ENCODE results near the gene TRMT6. TPM values are rescaled to one million over a fixed set of nuclear protein-coding genes. Genes with fewer than 3 reads are reported as not detected.

The TRMT6 gene
- total and polyA plus RNA-seq, 2 experiments from 2014 or later, result 9.0 to 14.2 TPM

GRCh38 chr20:5973971-5974370, 23.6 kb upstream of the TRMT6 start:
- peaks cover 22% of the 10 kb centered on the region for H3K4me1 ChIP-seq (ENCODE audit: insufficient read depth)
- H3K27me3 ChIP-seq, result no peaks in the 10 kb centered on the region
- no peak for TF ChIP-seq CTCF (IDR thresholded peaks at IDR 0.05; ENCODE audit: poor library complexity)
- TF ChIP-seq EZH2phosphoT487 (IDR thresholded peaks at IDR 0.05; ENCODE audit: low read depth, severe bottlenecking, unreplicated experiment), result no peak
- no peak for TF ChIP-seq EZH2 (IDR thresholded peaks at IDR 0.05; ENCODE audit: borderline replicate concordance)
- WGBS (ENCODE audit: low lambda C conversion rate, missing lambda C conversion rate), result 94% methylated on average over 4 of the region's 4 CpGs
- H3K79me2 ChIP-seq, result no peaks in the 10 kb centered on the region
- no peaks in the 10 kb centered on the region for H4K20me1 ChIP-seq (ENCODE audit: insufficient read depth, poor library complexity, severe bottlenecking)
- no peak for DNase-seq (ENCODE audit: low spot score)
- no peak overlapping the region for H2AFZ ChIP-seq
- H3K4me3 ChIP-seq, result no peak overlapping the region
- H3K4me2 ChIP-seq, result no peak overlapping the region
- H3K36me3 ChIP-seq (replicated peaks; ENCODE audit: insufficient read depth, low read depth), result no peaks in the 10 kb centered on the region
- H3K9me2 ChIP-seq (replicated peaks; ENCODE audit: insufficient read depth), result no peaks in the 10 kb centered on the region
- peak overlapping the region; percentile 94 for H3K27ac ChIP-seq
- H3K9me3 ChIP-seq (ENCODE audit: low read depth), result no peaks in the 10 kb centered on the region

GRCh38 chr20:5973172-5973571, 22.8 kb upstream of the TRMT6 start:
- peak overlapping the region; percentile 94 for H3K27ac ChIP-seq
- no peaks in the 10 kb centered on the region for H3K9me3 ChIP-seq (ENCODE audit: low read depth)
- H3K4me3 ChIP-seq, result no peak overlapping the region
- H3K4me2 ChIP-seq, result no peak overlapping the region
- H3K9me2 ChIP-seq (replicated peaks; ENCODE audit: insufficient read depth), result no peaks in the 10 kb centered on the region
- TF ChIP-seq EZH2phosphoT487 (IDR thresholded peaks at IDR 0.05; ENCODE audit: low read depth, severe bottlenecking, unreplicated experiment), result no peak
- no peak for TF ChIP-seq EZH2 (IDR thresholded peaks at IDR 0.05; ENCODE audit: borderline replicate concordance)
- no peak for TF ChIP-seq CTCF (IDR thresholded peaks at IDR 0.05; ENCODE audit: poor library complexity)
- peaks cover 22% of the 10 kb centered on the region for H3K4me1 ChIP-seq (ENCODE audit: insufficient read depth)
- no peak overlapping the region for H2AFZ ChIP-seq
- peak; percentile 38 for DNase-seq (ENCODE audit: low spot score)
- H3K36me3 ChIP-seq (replicated peaks; ENCODE audit: insufficient read depth, low read depth), result no peaks in the 10 kb centered on the region
- no peaks in the 10 kb centered on the region for H4K20me1 ChIP-seq (ENCODE audit: insufficient read depth, poor library complexity, severe bottlenecking)
- WGBS (ENCODE audit: low lambda C conversion rate, missing lambda C conversion rate), result 89% methylated on average over 2 of the region's 2 CpGs
- H3K79me2 ChIP-seq, result no peaks in the 10 kb centered on the region
- no peaks in the 10 kb centered on the region for H3K27me3 ChIP-seq

GRCh38 chr20:5971203-5971602, 20.9 kb upstream of the TRMT6 start:
- no peaks in the 10 kb centered on the region for H3K27me3 ChIP-seq
- no peaks in the 10 kb centered on the region for H3K9me3 ChIP-seq (ENCODE audit: low read depth)
- no peaks in the 10 kb centered on the region for H4K20me1 ChIP-seq (ENCODE audit: insufficient read depth, poor library complexity, severe bottlenecking)
- H3K4me3 ChIP-seq, result no peak overlapping the region
- no peak overlapping the region for H3K27ac ChIP-seq
- no peaks in the 10 kb centered on the region for H3K79me2 ChIP-seq
- H3K4me1 ChIP-seq (ENCODE audit: insufficient read depth), result peaks cover 17% of the 10 kb centered on the region
- no peaks in the 10 kb centered on the region for H3K36me3 ChIP-seq (replicated peaks; ENCODE audit: insufficient read depth, low read depth)
- H3K4me2 ChIP-seq, result no peak overlapping the region
- no peaks in the 10 kb centered on the region for H3K9me2 ChIP-seq (replicated peaks; ENCODE audit: insufficient read depth)
- TF ChIP-seq EZH2 (IDR thresholded peaks at IDR 0.05; ENCODE audit: borderline replicate concordance), result no peak
- no peak for TF ChIP-seq EZH2phosphoT487 (IDR thresholded peaks at IDR 0.05; ENCODE audit: low read depth, severe bottlenecking, unreplicated experiment)
- no peak for TF ChIP-seq CTCF (IDR thresholded peaks at IDR 0.05; ENCODE audit: poor library complexity)
- no peak for DNase-seq (ENCODE audit: low spot score)
- H2AFZ ChIP-seq, result no peak overlapping the region

GRCh38 chr20:5970381-5970780, 20.0 kb upstream of the TRMT6 start:
- 93% methylated on average over 2 of the region's 2 CpGs for WGBS (ENCODE audit: low lambda C conversion rate, missing lambda C conversion rate)
- no peak overlapping the region for H3K27ac ChIP-seq
- peaks cover 17% of the 10 kb centered on the region for H3K4me1 ChIP-seq (ENCODE audit: insufficient read depth)
- H3K9me3 ChIP-seq (ENCODE audit: low read depth), result no peaks in the 10 kb centered on the region
- no peaks in the 10 kb centered on the region for H3K9me2 ChIP-seq (replicated peaks; ENCODE audit: insufficient read depth)
- no peak overlapping the region for H3K4me3 ChIP-seq
- no peaks in the 10 kb centered on the region for H3K79me2 ChIP-seq
- no peaks in the 10 kb centered on the region for H3K36me3 ChIP-seq (replicated peaks; ENCODE audit: insufficient read depth, low read depth)
- TF ChIP-seq CTCF (IDR thresholded peaks at IDR 0.05; ENCODE audit: poor library complexity), result no peak
- TF ChIP-seq EZH2phosphoT487 (IDR thresholded peaks at IDR 0.05; ENCODE audit: low read depth, severe bottlenecking, unreplicated experiment), result no peak
- no peak for TF ChIP-seq EZH2 (IDR thresholded peaks at IDR 0.05; ENCODE audit: borderline replicate concordance)
- H3K27me3 ChIP-seq, result no peaks in the 10 kb centered on the region
- no peak overlapping the region for H2AFZ ChIP-seq
- H3K4me2 ChIP-seq, result no peak overlapping the region
- H4K20me1 ChIP-seq (ENCODE audit: insufficient read depth, poor library complexity, severe bottlenecking), result no peaks in the 10 kb centered on the region
- no peak for DNase-seq (ENCODE audit: low spot score)
